ENCODE measurements around the gene BARX1. TPM values are rescaled to one million over a fixed set of nuclear protein-coding genes. Genes with fewer than 3 reads are reported as not detected.

The BARX1 gene, protein sequence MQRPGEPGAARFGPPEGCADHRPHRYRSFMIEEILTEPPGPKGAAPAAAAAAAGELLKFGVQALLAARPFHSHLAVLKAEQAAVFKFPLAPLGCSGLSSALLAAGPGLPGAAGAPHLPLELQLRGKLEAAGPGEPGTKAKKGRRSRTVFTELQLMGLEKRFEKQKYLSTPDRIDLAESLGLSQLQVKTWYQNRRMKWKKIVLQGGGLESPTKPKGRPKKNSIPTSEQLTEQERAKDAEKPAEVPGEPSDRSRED
- total RNA-seq: 0.52 and 0.83 TPM in 2 replicates

DNA sequence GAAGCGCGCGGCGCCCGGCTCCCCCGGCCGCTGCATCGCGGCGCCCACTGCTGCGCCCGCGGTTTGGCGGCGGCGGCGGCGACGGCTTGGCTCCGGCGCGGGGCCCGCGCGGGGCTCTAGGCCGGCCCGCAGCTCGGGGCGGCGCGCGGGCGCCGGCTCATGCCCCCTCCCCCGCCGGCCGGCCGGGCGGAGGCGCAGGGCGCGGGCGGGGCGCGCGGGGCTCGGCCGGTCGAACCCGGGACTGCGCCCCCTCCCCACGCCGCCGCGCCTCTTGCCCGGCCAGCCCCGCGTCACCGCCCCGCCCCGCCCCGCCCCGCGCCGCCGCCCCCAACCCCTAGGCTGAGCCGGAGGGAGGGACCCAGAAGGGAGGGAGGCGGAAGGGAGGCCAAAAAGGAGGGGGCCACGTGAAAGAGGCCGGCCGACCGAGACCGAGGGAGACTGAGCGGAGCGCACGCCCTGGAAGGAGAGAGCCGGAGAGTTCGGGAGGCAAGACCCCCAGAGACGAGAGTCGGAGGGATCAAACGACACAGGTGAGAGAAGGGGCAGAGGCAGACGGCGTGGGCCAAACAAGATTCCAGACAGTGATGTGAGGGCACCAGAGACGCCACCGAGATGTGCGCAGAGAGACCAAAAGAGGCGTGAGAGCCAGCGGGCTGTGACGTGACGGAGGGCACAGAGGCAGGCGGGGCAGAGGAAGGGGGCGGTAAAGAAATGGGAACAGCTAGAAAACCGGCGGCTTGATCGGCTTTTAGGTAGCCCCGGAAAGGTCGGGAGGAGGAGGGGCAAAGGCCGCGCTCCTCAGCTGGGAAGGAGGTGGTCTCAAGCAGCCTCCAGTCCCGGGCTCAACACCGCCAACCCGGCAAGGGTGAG is at the start of gene BARX1:
Gene BARX1, minus strand, starts transcription at position 245 of the 870 bp plus-strand sequence. Its CDS starts 209 bp downstream, at position 36.
- H3K27me3 Mint-ChIP-seq (ENCODE audit: low read depth): peaks cover 68% of the 10 kb centered on the region
- intact Hi-C loops (cut with micrococcal nuclease): no loop called here
- peaks cover 10% of the 10 kb centered on the region for H3K36me3 Mint-ChIP-seq (ENCODE audit: low read depth)
- no peak within 1 kb of the TSS for H3K27ac Mint-ChIP-seq
- H3K4me3 Mint-ChIP-seq (ENCODE audit: low read depth): peak within 1 kb of the TSS; percentile 79
- H3K9me3 Mint-ChIP-seq: peaks cover 4% of the 10 kb centered on the region
- peaks cover 33% of the 10 kb centered on the region for H3K4me1 Mint-ChIP-seq (ENCODE audit: low read depth)
- no peak for DNase-seq (ENCODE audit: low spot score)

DNA sequence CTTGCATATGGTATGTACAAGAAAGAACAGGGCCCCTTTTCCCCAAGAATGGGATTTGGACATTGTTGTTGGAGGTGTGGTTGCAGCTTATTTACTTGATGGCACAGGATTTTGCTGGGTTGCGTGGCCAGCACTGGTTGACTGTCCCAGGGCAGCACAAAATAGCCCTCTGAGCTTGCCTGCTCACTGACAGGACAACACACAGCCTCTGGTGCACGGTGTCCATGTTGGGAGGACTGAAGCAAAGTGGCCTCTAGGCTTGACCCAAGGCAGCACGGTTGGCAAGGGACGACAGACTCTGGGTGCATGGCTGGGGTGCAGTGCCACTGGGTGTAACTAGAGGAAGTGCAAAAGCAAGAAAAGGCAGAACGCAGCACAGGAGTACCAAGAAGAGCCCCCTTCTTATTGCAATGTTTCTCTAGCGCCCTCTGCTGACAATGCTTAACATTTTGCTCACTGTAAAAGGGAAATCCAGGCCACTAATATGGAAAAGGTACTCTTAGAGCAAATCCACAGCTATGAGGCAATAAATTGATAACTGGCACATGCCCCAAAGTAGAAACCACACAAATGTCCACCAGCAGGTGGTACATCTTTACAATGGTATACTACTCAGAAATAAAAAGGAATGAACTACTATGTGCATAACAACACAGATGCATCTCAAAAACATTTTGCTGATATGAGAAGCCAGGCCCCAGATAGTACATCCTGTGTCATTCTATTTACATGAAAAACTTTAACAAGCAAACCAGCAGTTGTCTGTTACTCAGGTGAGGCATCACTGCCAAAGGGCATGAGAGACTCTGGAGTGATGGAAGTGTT is 47.4 kb upstream of the BARX1 start:
- Mint-ChIP-seq H3K9me3 (no peaks in the 10 kb centered on the region), H3K27me3 (ENCODE audit: low read depth) (peaks cover 3% of the 10 kb centered on the region), H3K27ac (no peak overlapping the region), H3K36me3 (ENCODE audit: low read depth) (no peaks in the 10 kb centered on the region), H3K4me1 (ENCODE audit: low read depth) (no peaks in the 10 kb centered on the region), H3K4me3 (ENCODE audit: low read depth) (no peak overlapping the region)
- DNase-seq (ENCODE audit: low spot score): no peak
- intact Hi-C loops (cut with micrococcal nuclease): no loop called here

DNA sequence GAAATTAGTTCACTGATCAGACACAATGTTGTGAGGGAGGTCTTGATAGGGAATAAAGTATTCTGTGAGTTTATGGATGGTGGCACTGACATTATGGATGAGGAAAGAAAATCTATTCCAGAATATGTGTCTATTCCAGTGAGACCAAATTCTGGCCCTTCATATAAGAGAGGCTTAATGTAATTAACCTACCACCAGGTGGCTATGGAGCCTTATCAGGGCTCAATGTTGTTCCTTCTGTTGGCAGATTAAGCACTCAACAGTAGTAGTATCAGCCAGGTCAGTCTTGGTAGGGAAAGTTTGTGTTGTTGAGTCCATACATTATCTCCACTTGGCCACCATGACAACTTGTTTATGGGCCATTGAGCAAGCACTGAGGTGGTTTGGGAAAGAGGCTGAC is 41.7 kb upstream of the BARX1 start:
- Mint-ChIP-seq H3K9me3 (no peaks in the 10 kb centered on the region), H3K4me1 (ENCODE audit: low read depth) (no peaks in the 10 kb centered on the region), H3K36me3 (ENCODE audit: low read depth) (no peaks in the 10 kb centered on the region), H3K4me3 (ENCODE audit: low read depth) (no peak overlapping the region), H3K27me3 (ENCODE audit: low read depth) (peaks cover 18% of the 10 kb centered on the region), H3K27ac (no peak overlapping the region)
- no peak for DNase-seq (ENCODE audit: low spot score)
- intact Hi-C loops (cut with micrococcal nuclease): no loop called here

DNA sequence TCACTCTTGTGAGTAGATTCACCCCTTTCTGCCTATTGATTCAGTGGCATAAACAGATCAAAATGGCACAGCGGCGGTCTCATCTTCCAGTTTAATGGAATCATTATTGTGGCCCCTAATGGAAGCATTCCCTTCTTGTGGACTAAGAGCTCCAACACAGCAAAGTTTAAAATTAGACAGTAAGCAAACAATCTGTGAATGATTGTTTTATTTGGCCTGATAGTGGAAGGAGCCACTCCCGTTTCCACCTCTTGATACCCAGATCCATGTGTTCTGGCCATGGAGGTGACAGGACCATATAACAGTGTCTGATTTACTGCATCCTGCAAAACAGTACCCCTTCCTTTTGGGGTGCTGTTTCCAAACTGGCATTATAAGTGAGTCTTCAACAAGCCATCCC is 41.2 kb upstream of the BARX1 start:
- H3K4me3 Mint-ChIP-seq (ENCODE audit: low read depth): no peak overlapping the region
- peaks cover 20% of the 10 kb centered on the region for H3K27me3 Mint-ChIP-seq (ENCODE audit: low read depth)
- no peak overlapping the region for H3K27ac Mint-ChIP-seq
- no peaks in the 10 kb centered on the region for H3K4me1 Mint-ChIP-seq (ENCODE audit: low read depth)
- no peaks in the 10 kb centered on the region for H3K36me3 Mint-ChIP-seq (ENCODE audit: low read depth)
- DNase-seq (ENCODE audit: low spot score): no peak
- intact Hi-C loops (cut with micrococcal nuclease): no loop called here
- H3K9me3 Mint-ChIP-seq: no peaks in the 10 kb centered on the region

DNA sequence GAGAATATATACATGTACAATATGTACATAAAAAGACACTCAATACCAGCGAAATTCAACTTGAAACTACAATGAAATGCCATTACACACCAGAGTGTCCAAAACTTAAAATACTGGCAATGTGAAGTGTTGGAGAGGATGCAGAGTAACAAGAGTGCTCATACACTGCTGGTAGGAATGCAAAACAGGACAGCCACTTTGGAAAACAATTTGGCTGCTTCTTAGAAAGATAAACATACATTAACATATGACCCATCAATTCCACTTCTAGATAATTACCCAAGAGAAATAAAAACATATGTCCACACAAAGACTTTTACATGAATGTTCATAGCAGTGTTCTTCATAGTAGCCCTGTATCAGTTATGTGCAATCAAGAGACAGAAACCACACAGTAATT is 39.4 kb upstream of the BARX1 start:
- Mint-ChIP-seq H3K4me3 (ENCODE audit: low read depth) (no peak overlapping the region), H3K27me3 (ENCODE audit: low read depth) (peaks cover 23% of the 10 kb centered on the region), H3K36me3 (ENCODE audit: low read depth) (no peaks in the 10 kb centered on the region), H3K4me1 (ENCODE audit: low read depth) (no peaks in the 10 kb centered on the region), H3K27ac (no peak overlapping the region), H3K9me3 (peaks cover 5% of the 10 kb centered on the region)
- intact Hi-C loops (cut with micrococcal nuclease): no loop called here
- DNase-seq (ENCODE audit: low spot score): no peak

DNA sequence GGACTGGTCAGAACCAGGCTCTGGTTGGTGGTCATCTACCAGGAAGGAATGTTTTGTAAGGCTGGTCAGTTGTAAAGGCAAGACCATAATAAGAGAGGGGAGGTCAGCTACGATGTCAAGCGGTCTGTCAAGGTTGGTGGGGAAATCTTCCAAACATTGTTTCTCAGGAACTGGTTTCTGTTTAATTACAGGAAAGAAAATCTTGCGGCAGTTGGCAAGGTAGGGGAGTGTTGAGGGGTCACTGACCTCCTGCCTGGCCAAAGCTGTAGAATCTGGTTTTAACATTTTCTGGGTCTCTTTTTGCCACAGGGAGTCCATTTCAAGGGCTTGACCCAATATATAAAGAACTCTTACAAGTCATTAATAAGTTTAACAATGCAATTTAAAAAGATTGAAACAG is 39.0 kb upstream of the BARX1 start:
- no peaks in the 10 kb centered on the region for H3K4me1 Mint-ChIP-seq (ENCODE audit: low read depth)
- no peak for DNase-seq (ENCODE audit: low spot score)
- intact Hi-C loops (cut with micrococcal nuclease): no loop called here
- H3K9me3 Mint-ChIP-seq: peaks cover 5% of the 10 kb centered on the region
- H3K27me3 Mint-ChIP-seq (ENCODE audit: low read depth): peaks cover 23% of the 10 kb centered on the region
- no peak overlapping the region for H3K4me3 Mint-ChIP-seq (ENCODE audit: low read depth)
- no peak overlapping the region for H3K27ac Mint-ChIP-seq
- H3K36me3 Mint-ChIP-seq (ENCODE audit: low read depth): no peaks in the 10 kb centered on the region

DNA sequence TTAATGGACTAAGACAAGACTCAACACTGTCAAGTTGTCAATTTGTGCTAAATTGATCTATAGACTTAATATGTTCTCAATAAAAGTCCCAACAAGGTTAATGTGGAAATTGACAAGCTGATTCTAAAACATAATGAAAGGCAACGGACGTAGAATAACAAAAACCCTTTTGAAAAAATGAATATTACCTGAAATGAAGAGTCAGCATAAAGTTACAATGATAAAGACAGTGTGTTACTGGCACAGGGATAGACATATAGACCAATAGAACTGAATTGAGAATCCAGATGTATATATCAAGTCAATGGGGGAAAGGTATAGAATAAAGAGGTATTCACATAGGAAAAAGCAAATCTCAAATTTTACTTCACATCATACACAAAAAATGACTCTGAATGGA is 37.7 kb upstream of the BARX1 start:
- peaks cover 28% of the 10 kb centered on the region for H3K27me3 Mint-ChIP-seq (ENCODE audit: low read depth)
- H3K4me3 Mint-ChIP-seq (ENCODE audit: low read depth): no peak overlapping the region

DNA sequence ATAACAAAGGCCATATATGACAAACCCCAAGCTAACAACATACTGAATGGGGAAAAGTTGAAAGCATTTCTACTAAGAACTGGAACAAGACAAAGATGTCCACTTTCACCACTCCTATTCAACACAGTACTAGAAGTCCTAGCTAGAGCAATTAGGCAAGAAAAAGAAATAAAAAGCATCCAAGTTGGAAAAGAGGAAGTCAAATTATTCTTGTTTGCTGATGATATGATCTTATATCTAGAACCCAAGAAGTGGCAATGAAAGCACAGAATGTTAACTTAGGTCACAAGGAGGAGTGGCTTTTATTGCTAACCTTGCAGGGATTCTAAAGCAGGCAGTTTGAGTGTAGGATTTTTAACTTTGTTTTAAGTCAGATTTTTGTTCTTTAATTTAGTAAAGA is 35.3 kb upstream of the BARX1 start:
- no peaks in the 10 kb centered on the region for H3K36me3 Mint-ChIP-seq (ENCODE audit: low read depth)

More for the DNA sequence above, 37.7 kb upstream of the BARX1 start:
- Mint-ChIP-seq H3K4me1 (ENCODE audit: low read depth) (no peaks in the 10 kb centered on the region), H3K36me3 (ENCODE audit: low read depth) (no peaks in the 10 kb centered on the region), H3K27ac (no peak overlapping the region), H3K9me3 (peaks cover 5% of the 10 kb centered on the region)
- intact Hi-C loops (cut with micrococcal nuclease): no loop called here
- no peak for DNase-seq (ENCODE audit: low spot score)

DNA sequence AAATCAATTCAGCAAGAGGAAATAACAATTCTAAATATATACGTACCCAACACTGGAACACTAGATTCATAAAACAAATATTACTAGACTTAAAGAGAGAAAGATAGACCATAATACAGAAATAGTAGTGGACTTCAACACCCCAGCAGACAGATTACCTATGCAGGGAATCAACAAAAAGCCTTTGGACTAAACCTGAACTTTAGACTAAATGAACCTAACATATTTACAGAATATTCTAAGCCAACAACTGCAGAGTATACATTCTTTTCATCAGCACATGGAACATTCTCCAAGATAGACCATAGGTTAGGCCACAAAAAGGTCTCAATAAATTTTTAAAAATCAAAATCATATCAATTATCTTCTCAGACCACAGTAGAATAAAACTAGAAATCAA is 32.9 kb upstream of the BARX1 start:
- H3K27me3 Mint-ChIP-seq (ENCODE audit: low read depth): peaks cover 18% of the 10 kb centered on the region
- H3K4me3 Mint-ChIP-seq (ENCODE audit: low read depth): no peak overlapping the region
- H3K4me1 Mint-ChIP-seq (ENCODE audit: low read depth): no peaks in the 10 kb centered on the region
- no peak overlapping the region for H3K27ac Mint-ChIP-seq
- no peaks in the 10 kb centered on the region for H3K36me3 Mint-ChIP-seq (ENCODE audit: low read depth)
- peaks cover 27% of the 10 kb centered on the region for H3K9me3 Mint-ChIP-seq
- DNase-seq (ENCODE audit: low spot score): no peak
- intact Hi-C loops (cut with micrococcal nuclease): no loop called here

More for the DNA sequence above, 35.3 kb upstream of the BARX1 start:
- DNase-seq (ENCODE audit: low spot score): no peak
- Mint-ChIP-seq H3K4me1 (ENCODE audit: low read depth) (no peaks in the 10 kb centered on the region), H3K4me3 (ENCODE audit: low read depth) (no peak overlapping the region), H3K27me3 (ENCODE audit: low read depth) (peaks cover 28% of the 10 kb centered on the region), H3K27ac (no peak overlapping the region), H3K9me3 (peaks cover 23% of the 10 kb centered on the region)
- intact Hi-C loops (cut with micrococcal nuclease): no loop called here

DNA sequence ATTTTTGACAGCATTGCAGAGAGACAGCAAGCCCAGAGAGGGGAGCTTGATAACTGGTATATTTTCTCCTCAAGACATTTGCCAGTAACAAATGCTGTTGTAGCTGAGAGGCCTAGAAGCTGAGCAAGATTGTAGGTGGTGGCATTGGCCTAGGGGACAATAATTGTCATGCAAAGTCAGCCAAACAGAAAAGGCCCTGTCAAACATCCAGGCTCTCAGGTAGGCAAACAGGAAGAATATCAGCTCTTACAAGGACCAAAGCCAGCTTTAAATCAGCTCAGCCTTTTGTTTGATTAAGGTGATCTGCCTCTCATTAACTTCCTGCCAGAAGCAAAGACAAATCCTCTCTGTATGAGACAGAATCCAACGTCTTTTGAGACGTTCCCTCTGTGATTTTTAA is 29.7 kb upstream of the BARX1 start:
- Mint-ChIP-seq H3K4me3 (ENCODE audit: low read depth) (no peak overlapping the region), H3K27ac (no peak overlapping the region), H3K4me1 (ENCODE audit: low read depth) (no peaks in the 10 kb centered on the region), H3K27me3 (ENCODE audit: low read depth) (peaks cover 12% of the 10 kb centered on the region), H3K36me3 (ENCODE audit: low read depth) (no peaks in the 10 kb centered on the region), H3K9me3 (peaks cover 22% of the 10 kb centered on the region)
- DNase-seq (ENCODE audit: low spot score): no peak
- intact Hi-C loops (cut with micrococcal nuclease): no loop called here

DNA sequence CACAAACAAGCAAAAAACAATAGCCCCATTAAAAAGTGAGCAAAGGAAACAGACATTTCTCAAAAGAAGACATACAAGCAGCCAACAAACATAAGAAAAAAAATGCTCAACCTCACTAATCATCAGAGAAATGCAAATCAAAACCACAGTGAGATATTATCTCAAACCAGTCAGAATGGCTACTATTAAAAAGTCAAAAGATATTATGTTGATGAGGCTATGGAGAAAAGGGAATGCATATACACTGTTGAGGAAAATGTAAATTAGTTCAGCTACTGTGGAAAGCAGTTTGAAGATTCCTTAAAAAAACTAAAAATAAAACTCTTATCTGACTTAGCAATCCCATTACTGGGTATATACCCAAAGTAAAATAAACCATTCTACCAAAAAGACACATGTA is 28.7 kb upstream of the BARX1 start:
- no peaks in the 10 kb centered on the region for H3K36me3 Mint-ChIP-seq (ENCODE audit: low read depth)
- H3K27me3 Mint-ChIP-seq (ENCODE audit: low read depth): peaks cover 10% of the 10 kb centered on the region
- DNase-seq (ENCODE audit: low spot score): no peak
- H3K9me3 Mint-ChIP-seq: peaks cover 22% of the 10 kb centered on the region
- intact Hi-C loops (cut with micrococcal nuclease): no loop called here
- H3K27ac Mint-ChIP-seq: no peak overlapping the region
- H3K4me3 Mint-ChIP-seq (ENCODE audit: low read depth): no peak overlapping the region
- no peaks in the 10 kb centered on the region for H3K4me1 Mint-ChIP-seq (ENCODE audit: low read depth)

DNA sequence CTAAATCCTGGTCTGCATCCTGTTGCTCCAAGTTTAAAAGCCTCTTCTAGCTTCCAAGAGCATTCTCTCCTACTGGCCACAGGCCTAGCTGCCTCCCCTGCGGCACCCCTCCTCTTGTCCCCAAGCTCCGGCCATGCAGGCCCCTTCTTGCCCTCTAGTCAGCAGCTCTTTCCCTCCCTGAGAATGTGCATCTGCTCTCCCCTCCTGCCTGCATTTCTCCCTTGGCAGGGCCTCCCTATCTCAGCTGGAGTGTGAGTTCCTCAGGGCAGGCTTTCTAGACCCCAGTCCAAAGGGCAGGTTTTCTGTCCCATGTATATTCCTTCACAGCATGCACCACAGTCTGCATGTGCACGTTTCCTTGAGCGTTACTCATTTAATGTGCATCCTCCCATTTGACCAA is 24.6 kb upstream of the BARX1 start:
- DNase-seq (ENCODE audit: low spot score): no peak
- Mint-ChIP-seq H3K9me3 (no peaks in the 10 kb centered on the region), H3K27ac (no peak overlapping the region), H3K27me3 (ENCODE audit: low read depth) (peaks cover 11% of the 10 kb centered on the region), H3K4me3 (ENCODE audit: low read depth) (no peak overlapping the region), H3K4me1 (ENCODE audit: low read depth) (no peaks in the 10 kb centered on the region), H3K36me3 (ENCODE audit: low read depth) (no peaks in the 10 kb centered on the region)
- intact Hi-C loops (cut with micrococcal nuclease): no loop called here

DNA sequence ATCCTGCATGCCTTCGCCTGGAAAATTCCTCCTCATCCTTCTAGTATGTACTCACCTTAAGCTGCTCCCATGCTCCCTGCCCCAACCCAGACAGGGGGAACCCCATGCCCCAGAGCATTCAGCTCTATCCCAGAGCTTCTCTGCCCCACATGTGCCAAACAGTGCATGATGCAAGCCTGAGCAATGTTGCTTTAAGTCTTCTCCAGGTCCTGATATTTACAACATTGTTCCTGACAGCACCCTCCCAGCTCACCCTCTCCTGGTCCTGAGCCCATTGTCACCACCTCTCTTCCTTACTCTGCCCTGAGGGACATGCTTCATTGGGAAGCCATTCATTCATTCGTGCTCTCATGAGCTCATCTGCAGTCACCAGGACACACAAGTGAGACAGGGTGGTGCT is 23.4 kb upstream of the BARX1 start:
- no peak for DNase-seq (ENCODE audit: low spot score)

More for the DNA sequence above, 23.4 kb upstream of the BARX1 start:
- Mint-ChIP-seq H3K4me3 (ENCODE audit: low read depth) (no peak overlapping the region), H3K9me3 (no peaks in the 10 kb centered on the region), H3K27me3 (ENCODE audit: low read depth) (peaks cover 11% of the 10 kb centered on the region), H3K36me3 (ENCODE audit: low read depth) (no peaks in the 10 kb centered on the region), H3K4me1 (ENCODE audit: low read depth) (no peaks in the 10 kb centered on the region), H3K27ac (no peak overlapping the region)
- intact Hi-C loops (cut with micrococcal nuclease): no loop called here
